Inflammatory macrophage treated with lipopolysaccharide for 4 hours (primary cell): ENCODE results near the gene CGRRF1.

Source experiments
- DNase-seq: peaks from one replicate; pipeline ENCODE4 v3.0.0-alpha.2; 2020

CGRRF1 gene

GRCh38 chr14:54580933-54581332, 71.2 kb downstream of the CGRRF1 start:
- no peak for DNase-seq

- DNase-seq = no peak
These were observed 72.6 kb downstream of the CGRRF1 start for GRCh38 chr14:54582334-54582733.

- DNase-seq = no peak
These were observed 74.4 kb downstream of the CGRRF1 start for GRCh38 chr14:54584097-54584496.

GRCh38 chr14:54585214-54585613, 75.5 kb downstream of the CGRRF1 start:
- DNase-seq = no peak
